Hepatocyte (in vitro differentiated cells): ENCODE data around the gene LTF. TPM values are rescaled to one million over a fixed set of nuclear protein-coding genes. Genes with fewer than 3 reads are reported as not detected.
A peak's percentile ranks its signal among the peaks of the same experiment; 100 is the strongest.
"Not testable (repeated sequence)": the region's sequence is repeated elsewhere in the genome, so short reads cannot be mapped to it uniquely, and the experiment has no call there.

ENCODE experiments used
- DNase-seq: peaks from one replicate; pipeline ENCODE4 v3.0.0-alpha.2; 2016; ENCODE audit warnings: low spot score
- H2AFZ ChIP-seq: fragments of 200-600 bp; sonication (generic); 2 replicates; pipeline ENCODE4 v1.6.0; 2016; ENCODE audit warnings: antibody characterized with exemption, mild to moderate bottlenecking
- H3K27ac ChIP-seq: fragments of 200-600 bp; sonication (generic); 2 replicates; pipeline ENCODE4 v1.5.1; 2016; ENCODE audit warnings: mild to moderate bottlenecking
- H3K27me3 ChIP-seq: fragments of 200-600 bp; sonication (generic); 2 replicates; pipeline ENCODE4 v1.6.1; 2016
- H3K36me3 ChIP-seq: fragments of 200-600 bp; sonication (generic); replicated peaks from 2 replicates; pipeline ENCODE4 v1.5.1; 2016; ENCODE audit warnings: low read depth; ENCODE audit not compliant: insufficient read depth
- H3K4me1 ChIP-seq: fragments of 200-600 bp; sonication (generic); 2 replicates; pipeline ENCODE4 v1.5.1; 2016; ENCODE audit warnings: mild to moderate bottlenecking, moderate library complexity; ENCODE audit not compliant: insufficient read depth
- H3K4me2 ChIP-seq: fragments of 200-600 bp; sonication (generic); 2 replicates; pipeline ENCODE4 v1.6.0; 2016
- H3K4me3 ChIP-seq: fragments of 200-600 bp; sonication (generic); 2 replicates; pipeline ENCODE4 v1.5.1; 2016; ENCODE audit warnings: mild to moderate bottlenecking
- H3K79me2 ChIP-seq: fragments of 200-600 bp; sonication (generic); 2 replicates; pipeline ENCODE4 v1.6.0; 2017; ENCODE audit warnings: mild to moderate bottlenecking
- H3K9me2 ChIP-seq: fragments of 200-600 bp; sonication (generic); replicated peaks from 2 replicates; pipeline ENCODE4 v1.6.0; 2017; ENCODE audit warnings: mild to moderate bottlenecking; ENCODE audit not compliant: insufficient read depth
- H3K9me3 ChIP-seq: fragments of 200-600 bp; sonication (generic); 2 replicates; pipeline ENCODE4 v1.5.1; 2016; ENCODE audit warnings: low read depth, mild to moderate bottlenecking
- H4K20me1 ChIP-seq: fragments of 200-600 bp; sonication (generic); 2 replicates; pipeline ENCODE4 v1.6.0; 2016; ENCODE audit warnings: mild to moderate bottlenecking; ENCODE audit not compliant: insufficient read depth, poor library complexity, severe bottlenecking
- CTCF ChIP-seq: fragments of 200-600 bp; sonication (generic); IDR thresholded peaks from 2 replicates; pipeline ENCODE4 v1.5.1; 2016; ENCODE audit warnings: antibody characterized with exemption, mild to moderate bottlenecking; ENCODE audit not compliant: poor library complexity
- EZH2 ChIP-seq: fragments of 200-600 bp; sonication (generic); IDR thresholded peaks from 2 replicates; pipeline ENCODE4 v1.6.1; 2016; ENCODE audit warnings: antibody characterized with exemption, mild to moderate bottlenecking, borderline replicate concordance
- EZH2phosphoT487 ChIP-seq: fragments of 200-600 bp; sonication (generic); IDR thresholded peaks from one replicate; pipeline ENCODE4 v1.6.1; 2018; ENCODE audit warnings: antibody characterized with exemption, mild to moderate bottlenecking, low read depth, moderate library complexity; ENCODE audit not compliant: unreplicated experiment, severe bottlenecking
- WGBS: methylation state at CpG from one replicate; pipeline ENCODE4 v1.1.6; 2016; ENCODE audit warnings: low lambda C conversion rate; ENCODE audit errors: missing lambda C conversion rate; 5-methylcytosine and 5-hydroxymethylcytosine counted together
- polyA plus RNA-seq: library from polyadenylated mRNA; unstranded; fragments of >200 nt; fragmentation: Nextera tagmentation; extraction: Ambion mirVana; gene quantifications from 2 replicates; pipeline ENCODE4 v1.2.1, GENCODE V29; 2016
- total RNA-seq: library from RNA; depleted of rRNA; stranded (reverse); fragments of >200 nt; gene quantifications from 2 replicates; pipeline ENCODE4 v1.2.3, GENCODE V29; 2014

LTF gene
- total and polyA plus RNA-seq, 2 experiments from 2014 or later, result 1.8 TPM; not detected in 1

GRCh38 chr3:46429671-46430070 lies 35.0 kb downstream of the LTF start:
- DNase-seq, result peak; percentile 40
- Histone ChIP-seq H3K27ac (peak overlapping the region; percentile 93), H3K27me3 (no peaks in the 10 kb centered on the region), H3K36me3 (no peaks in the 10 kb centered on the region), H3K79me2 (no peaks in the 10 kb centered on the region), H3K4me3 (no peak overlapping the region), H3K4me2 (peak overlapping the region; percentile 25), H2AFZ (no peak overlapping the region), H4K20me1 (no peaks in the 10 kb centered on the region), H3K4me1 (peaks cover 15% of the 10 kb centered on the region), H3K9me2 (no peaks in the 10 kb centered on the region), H3K9me3 (peaks cover 8% of the 10 kb centered on the region)
- TF ChIP-seq EZH2, result no peak
- TF ChIP-seq CTCF, result no peak
- TF ChIP-seq EZH2phosphoT487, result no peak
- 72% methylated on average over 5 of the region's 5 CpGs for WGBS

DNA sequence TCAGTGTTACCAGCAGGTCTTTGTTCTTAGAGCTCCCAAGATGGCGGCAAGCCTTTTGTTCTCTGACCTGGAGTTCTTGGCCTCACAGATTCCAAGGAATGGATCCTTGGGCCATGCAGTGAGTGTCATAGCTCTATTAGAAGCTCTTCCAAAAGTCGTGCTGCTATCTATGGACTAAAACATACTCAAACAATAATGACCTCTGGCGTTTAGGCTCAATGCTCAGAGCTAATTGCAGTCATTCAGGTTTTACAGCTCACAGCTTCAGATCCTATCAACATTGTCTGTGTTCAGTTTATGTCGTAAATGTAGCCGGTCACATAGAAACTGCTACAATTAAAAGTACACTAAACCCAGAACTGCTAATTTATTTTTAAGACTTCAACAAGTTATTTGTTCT lies 35.5 kb downstream of the LTF start:
- Histone ChIP-seq H3K9me3 (peaks cover 8% of the 10 kb centered on the region), H3K4me3 (no peak overlapping the region), H3K27me3 (no peaks in the 10 kb centered on the region), H3K27ac (peak overlapping the region; percentile 93), H3K9me2 (no peaks in the 10 kb centered on the region), H3K4me2 (peak overlapping the region; percentile 25), H2AFZ (no peak overlapping the region), H4K20me1 (no peaks in the 10 kb centered on the region), H3K79me2 (no peaks in the 10 kb centered on the region), H3K36me3 (no peaks in the 10 kb centered on the region), H3K4me1 (peaks cover 15% of the 10 kb centered on the region)
- WGBS, result 53% methylated on average over 5 of the region's 5 CpGs
- peak; percentile 26 for DNase-seq
- no peak for TF ChIP-seq EZH2phosphoT487
- no peak for TF ChIP-seq EZH2

- Histone ChIP-seq H3K27me3 (no peaks in the 10 kb centered on the region), H3K79me2 (no peaks in the 10 kb centered on the region), H4K20me1 (no peaks in the 10 kb centered on the region), H3K9me3 (peaks cover 8% of the 10 kb centered on the region), H3K27ac (peak overlapping the region; percentile 93), H3K4me1 (peaks cover 15% of the 10 kb centered on the region), H3K36me3 (no peaks in the 10 kb centered on the region), H3K4me3 (no peak overlapping the region), H2AFZ (no peak overlapping the region), H3K4me2 (peak overlapping the region; percentile 7), H3K9me2 (no peaks in the 10 kb centered on the region)
- peak; percentile 53 for DNase-seq
- TF ChIP-seq CTCF, result peak; percentile 32
- TF ChIP-seq EZH2, result no peak
- 69% methylated on average over 10 of the region's 10 CpGs for WGBS
These were observed 36.5 kb downstream of the LTF start for GRCh38 chr3:46427916-46428833.

DNA sequence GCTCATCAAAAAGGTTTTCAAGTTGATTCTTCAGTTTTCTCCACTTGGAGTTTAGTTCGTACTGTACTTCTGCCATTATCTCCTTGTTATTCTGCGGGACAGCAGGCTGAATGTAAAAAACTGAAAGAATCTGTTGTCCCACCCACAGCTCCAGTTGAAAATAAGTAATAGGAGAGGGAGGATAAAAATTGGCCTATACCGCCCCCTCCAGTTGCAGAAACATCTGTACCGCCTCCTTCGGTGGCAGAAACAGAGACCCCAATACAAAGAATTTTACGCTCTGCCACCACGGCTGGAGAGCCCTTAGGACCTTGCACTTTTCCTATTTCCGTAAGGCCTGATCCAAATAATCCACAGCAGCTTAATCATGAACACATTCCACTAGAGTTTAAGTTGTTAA lies 37.3 kb downstream of the LTF start:
- not testable (repeated sequence) for H3K27me3 ChIP-seq, H4K20me1 ChIP-seq, H3K4me3 ChIP-seq, DNase-seq, H3K9me2 ChIP-seq, H3K9me3 ChIP-seq, H3K36me3 ChIP-seq, H3K4me2 ChIP-seq, H2AFZ ChIP-seq, H3K79me2 ChIP-seq
- Histone ChIP-seq H3K27ac (peak overlapping the region; percentile 49), H3K4me1 (peaks cover 15% of the 10 kb centered on the region)
- peak; percentile 9 for TF ChIP-seq CTCF
- WGBS, result 67% methylated on average over 8 of the region's 8 CpGs

DNA sequence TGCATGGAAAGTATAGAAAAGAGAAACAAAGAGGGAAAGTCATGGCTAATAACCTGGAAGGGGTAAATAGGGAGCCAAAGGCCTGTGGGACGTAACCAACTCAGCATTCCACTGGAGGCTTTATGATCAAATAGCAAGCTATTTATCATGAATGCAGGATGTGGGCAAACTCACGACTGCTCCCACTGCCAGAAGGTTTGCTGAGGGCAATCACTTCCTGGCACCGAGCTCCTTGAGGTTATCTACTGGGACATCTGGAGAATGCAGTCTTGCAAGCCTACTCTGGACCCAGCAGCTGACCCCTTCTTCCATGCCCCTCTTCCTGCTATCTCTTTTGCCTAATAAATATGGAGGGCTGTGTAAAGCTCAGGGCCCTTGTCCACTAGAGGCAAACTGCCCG lies 38.2 kb downstream of the LTF start:
- not testable (repeated sequence) for H4K20me1 ChIP-seq, H3K36me3 ChIP-seq, DNase-seq, H3K27me3 ChIP-seq, H3K9me3 ChIP-seq, H3K4me2 ChIP-seq, H2AFZ ChIP-seq, H3K79me2 ChIP-seq, H3K4me3 ChIP-seq, H3K9me2 ChIP-seq, H3K27ac ChIP-seq
- peaks cover 15% of the 10 kb centered on the region for H3K4me1 ChIP-seq
- WGBS, result 81% methylated on average over 4 of the region's 4 CpGs
